Memory B cell (primary cell): ENCODE measurements around the gene CEBPE.
"Not testable (repeated sequence)": the region's sequence is repeated elsewhere in the genome, so short reads cannot be mapped to it uniquely, and the experiment has no call there.

ENCODE experiments used
- ATAC-seq: fragments of 150-1000 bp; cut with Tn5 transposase; 2 replicates; pipeline ENCODE4 v1.10.0; 2021; ENCODE audit warnings: low read depth, mild to moderate bottlenecking, moderate library complexity
- DNase-seq, 2 donors: peaks; one replicate each; pipeline ENCODE4 v3.0.0; 2022; ENCODE audit warnings: low spot score in 2 of 2
- H3K27ac Mint-ChIP-seq: one replicate; pipeline ENCODE4 v1.8.0; 2022; ENCODE audit warnings: mild to moderate bottlenecking, moderate library complexity, mixed read lengths
- H3K27me3 Mint-ChIP-seq: one replicate; pipeline ENCODE4 v1.8.0; 2022; ENCODE audit warnings: mixed read lengths
- H3K36me3 Mint-ChIP-seq: one replicate; pipeline ENCODE4 v1.8.0; 2022; ENCODE audit warnings: mild to moderate bottlenecking, mixed read lengths
- H3K4me1 Mint-ChIP-seq: one replicate; pipeline ENCODE4 v1.8.0; 2022; ENCODE audit warnings: mixed read lengths
- H3K4me3 Mint-ChIP-seq: one replicate; pipeline ENCODE4 v1.8.0; 2022; ENCODE audit warnings: mild to moderate bottlenecking, moderate library complexity, mixed read lengths
- H3K9me3 Mint-ChIP-seq: one replicate; pipeline ENCODE4 v1.8.0; 2022; ENCODE audit warnings: mixed read lengths

Gene CEBPE

GRCh38 chr14:23109769-23110168 lies 9.3 kb downstream of the CEBPE start:
- ATAC-seq = no peak
- Mint-ChIP-seq H3K27ac (no peak overlapping the region), H3K36me3 (no peaks in the 10 kb centered on the region), H3K9me3 (no peaks in the 10 kb centered on the region), H3K27me3 (peaks cover 2% of the 10 kb centered on the region), H3K4me1 (peaks cover 9% of the 10 kb centered on the region), H3K4me3 (no peak overlapping the region)
- no peak for DNase-seq

- H3K9me3 Mint-ChIP-seq, H3K36me3 Mint-ChIP-seq, DNase-seq, H3K4me1 Mint-ChIP-seq, H3K4me3 Mint-ChIP-seq, ATAC-seq, H3K27ac Mint-ChIP-seq, H3K27me3 Mint-ChIP-seq: not testable (repeated sequence)
These were observed 10.9 kb downstream of the CEBPE start for GRCh38 chr14:23108169-23108568.

GRCh38 chr14:23107620-23108019 lies 11.4 kb downstream of the CEBPE start:
- not testable (repeated sequence) for H3K4me3 Mint-ChIP-seq, H3K36me3 Mint-ChIP-seq, H3K9me3 Mint-ChIP-seq, H3K27me3 Mint-ChIP-seq, DNase-seq, H3K4me1 Mint-ChIP-seq, H3K27ac Mint-ChIP-seq, ATAC-seq

- Mint-ChIP-seq H3K27ac (no peak overlapping the region), H3K27me3 (no peaks in the 10 kb centered on the region), H3K9me3 (no peaks in the 10 kb centered on the region), H3K36me3 (no peaks in the 10 kb centered on the region), H3K4me1 (peaks cover 7% of the 10 kb centered on the region), H3K4me3 (no peak overlapping the region)
- ATAC-seq (no peak), DNase-seq (no peak)
These were observed 12.4 kb downstream of the CEBPE start for GRCh38 chr14:23106747-23107045.

GRCh38 chr14:23105348-23105824 lies 13.7 kb downstream of the CEBPE start:
- peaks cover 7% of the 10 kb centered on the region for H3K4me1 Mint-ChIP-seq
- DNase-seq (no peak), ATAC-seq (no peak)
- no peaks in the 10 kb centered on the region for H3K9me3 Mint-ChIP-seq
- no peaks in the 10 kb centered on the region for H3K36me3 Mint-ChIP-seq
- no peak overlapping the region for H3K27ac Mint-ChIP-seq
- no peaks in the 10 kb centered on the region for H3K27me3 Mint-ChIP-seq
- H3K4me3 Mint-ChIP-seq = no peak overlapping the region

- no peak for ATAC-seq
- no peaks in the 10 kb centered on the region for H3K27me3 Mint-ChIP-seq
- DNase-seq = no peak
- peaks cover under 1% of the 10 kb centered on the region for H3K36me3 Mint-ChIP-seq
- peaks cover 7% of the 10 kb centered on the region for H3K4me1 Mint-ChIP-seq
- H3K27ac Mint-ChIP-seq = no peak within 1 kb of the TSS
- no peaks in the 10 kb centered on the region for H3K9me3 Mint-ChIP-seq
- no peak within 1 kb of the TSS for H3K4me3 Mint-ChIP-seq
These were observed 14.3 kb downstream of the CEBPE start, which contains the start of gene CIROP for GRCh38 chr14:23104591-23105347. TSS of gene CIROP (minus strand) at chr14:23104989. CDS start at chr14:23104920, 69 bp downstream.

- ATAC-seq (no peak), DNase-seq (no peak)
- no peak overlapping the region for H3K27ac Mint-ChIP-seq
- peaks cover 8% of the 10 kb centered on the region for H3K4me1 Mint-ChIP-seq
- no peaks in the 10 kb centered on the region for H3K27me3 Mint-ChIP-seq
- no peaks in the 10 kb centered on the region for H3K9me3 Mint-ChIP-seq
- no peak overlapping the region for H3K4me3 Mint-ChIP-seq
- peaks cover 5% of the 10 kb centered on the region for H3K36me3 Mint-ChIP-seq
These were observed 14.9 kb downstream of the CEBPE start for GRCh38 chr14:23104070-23104590.

- ATAC-seq = no peak
- Mint-ChIP-seq H3K4me3 (no peak overlapping the region), H3K27me3 (no peaks in the 10 kb centered on the region), H3K36me3 (peaks cover 6% of the 10 kb centered on the region), H3K4me1 (peaks cover 9% of the 10 kb centered on the region), H3K27ac (no peak overlapping the region), H3K9me3 (no peaks in the 10 kb centered on the region)
- DNase-seq = no peak
These were observed 15.5 kb downstream of the CEBPE start for GRCh38 chr14:23103581-23103980.

- DNase-seq (no peak), ATAC-seq (no peak)
- Mint-ChIP-seq H3K27ac (no peak overlapping the region), H3K9me3 (no peaks in the 10 kb centered on the region), H3K4me1 (peaks cover 9% of the 10 kb centered on the region), H3K4me3 (no peak overlapping the region), H3K27me3 (no peaks in the 10 kb centered on the region), H3K36me3 (peaks cover 6% of the 10 kb centered on the region)
These were observed 16.3 kb downstream of the CEBPE start for GRCh38 chr14:23102801-23103200.

GRCh38 chr14:23101986-23102625 lies 16.9 kb downstream of the CEBPE start:
- ATAC-seq (no peak), DNase-seq (no peak)
- H3K9me3 Mint-ChIP-seq = no peaks in the 10 kb centered on the region
- no peaks in the 10 kb centered on the region for H3K27me3 Mint-ChIP-seq
- H3K36me3 Mint-ChIP-seq = peaks cover 8% of the 10 kb centered on the region
- peaks cover 15% of the 10 kb centered on the region for H3K4me1 Mint-ChIP-seq
- H3K27ac Mint-ChIP-seq = no peak overlapping the region
- no peak overlapping the region for H3K4me3 Mint-ChIP-seq

- peaks cover 18% of the 10 kb centered on the region for H3K4me1 Mint-ChIP-seq
- no peak overlapping the region for H3K27ac Mint-ChIP-seq
- no peaks in the 10 kb centered on the region for H3K27me3 Mint-ChIP-seq
- H3K36me3 Mint-ChIP-seq = peaks cover 8% of the 10 kb centered on the region
- no peak overlapping the region for H3K4me3 Mint-ChIP-seq
- H3K9me3 Mint-ChIP-seq = no peaks in the 10 kb centered on the region
- ATAC-seq = no peak
- DNase-seq = no peak
These were observed 17.7 kb downstream of the CEBPE start for GRCh38 chr14:23101213-23101970.

GRCh38 chr14:23099212-23099861 lies 19.7 kb downstream of the CEBPE start:
- H3K4me1 Mint-ChIP-seq = peaks cover 15% of the 10 kb centered on the region
- H3K9me3 Mint-ChIP-seq = no peaks in the 10 kb centered on the region
- H3K27ac Mint-ChIP-seq = no peak overlapping the region
- H3K4me3 Mint-ChIP-seq = no peak overlapping the region
- H3K27me3 Mint-ChIP-seq = no peaks in the 10 kb centered on the region
- ATAC-seq = no peak
- H3K36me3 Mint-ChIP-seq = peaks cover 8% of the 10 kb centered on the region
- no peak for DNase-seq

- no peak overlapping the region for H3K27ac Mint-ChIP-seq
These were observed 21.3 kb downstream of the CEBPE start for GRCh38 chr14:23097786-23098185.

More at GRCh38 chr14:23097786-23098185, 21.3 kb downstream of the CEBPE start:
- no peak for DNase-seq
- ATAC-seq = no peak
- no peak overlapping the region for H3K4me3 Mint-ChIP-seq
- no peaks in the 10 kb centered on the region for H3K27me3 Mint-ChIP-seq
- H3K9me3 Mint-ChIP-seq = no peaks in the 10 kb centered on the region
- H3K36me3 Mint-ChIP-seq = peaks cover 8% of the 10 kb centered on the region
- H3K4me1 Mint-ChIP-seq = peaks cover 19% of the 10 kb centered on the region
